HL-60 (cell line): Measurements from ENCODE around the gene LYPD3.
A peak's percentile ranks its signal among the peaks of the same experiment; 100 is the strongest.
"Not testable (repeated sequence)": the region's sequence is repeated elsewhere in the genome, so short reads cannot be mapped to it uniquely, and the experiment has no call there.

Experiments
- DNase-seq, 2 experiments: peaks; one replicate each; pipeline ENCODE4 v3.0.0-alpha.2; 2010 to 2020; ENCODE audit warnings: low read depth in 1 of 2, low spot score in 1 of 2
- H3K27ac ChIP-seq: fragments of 250-450 bp; sonication (Bioruptor Pico); replicated peaks from 2 replicates; pipeline ENCODE4 v1.5.1; 2020; ENCODE audit warnings: mild to moderate bottlenecking, moderate library complexity
- H3K27me3 ChIP-seq: fragments of 250-450 bp; sonication (Bioruptor Pico); 2 replicates; pipeline ENCODE4 v1.5.1; 2021; ENCODE audit warnings: mild to moderate bottlenecking, moderate library complexity; ENCODE audit not compliant: insufficient read depth, poor library complexity, severe bottlenecking
- H3K4me3 ChIP-seq: replicated peaks from 2 replicates; pipeline ENCODE4 v1.5.1; 2011; ENCODE audit warnings: mild to moderate bottlenecking, control low read depth, low read length; ENCODE audit not compliant: insufficient read depth
- CTCF ChIP-seq: IDR thresholded peaks from one replicate; pipeline ENCODE4 v1.5.1; 2011; ENCODE audit warnings: low read length, control low read depth, inconsistent platforms; ENCODE audit not compliant: insufficient read depth
- GABPA ChIP-seq: IDR thresholded peaks from 2 replicates; pipeline ENCODE4 v1.6.1; 2012; ENCODE audit warnings: low read depth
- POLR2AphosphoS5 ChIP-seq: IDR thresholded peaks from 2 replicates; pipeline ENCODE4 v1.6.1; 2012; ENCODE audit warnings: low read depth
- REST ChIP-seq: IDR thresholded peaks from 2 replicates; pipeline ENCODE4 v1.6.1; 2012; ENCODE audit warnings: low read depth; ENCODE audit not compliant: insufficient replicate concordance
- SPI1 ChIP-seq: IDR thresholded peaks from 2 replicates; pipeline ENCODE4 v1.6.1; 2012; ENCODE audit warnings: low read depth, mild to moderate bottlenecking, borderline replicate concordance

Gene LYPD3

GRCh38 chr19:43446746-43447489 is 18.5 kb downstream of the LYPD3 start:
- no peak overlapping the region for H3K27ac ChIP-seq
- no peak for TF ChIP-seq REST
- TF ChIP-seq CTCF: peak; percentile 85
- no peak overlapping the region for H3K4me3 ChIP-seq
- no peaks in the 10 kb centered on the region for H3K27me3 ChIP-seq
- DNase-seq: peak in 1 of 2 experiments; percentile 72

GRCh38 chr19:43445426-43445825 is 20.0 kb downstream of the LYPD3 start:
- Histone ChIP-seq H3K27ac (no peak overlapping the region), H3K4me3 (no peak overlapping the region), H3K27me3 (no peaks in the 10 kb centered on the region)
- DNase-seq: no peak
- TF ChIP-seq GABPA (no peak), REST (no peak), POLR2AphosphoS5 (no peak), SPI1 (no peak), CTCF (no peak)

GRCh38 chr19:43444531-43445287 is 20.7 kb downstream of the LYPD3 start:
- no peak overlapping the region for H3K27ac ChIP-seq
- no peak overlapping the region for H3K4me3 ChIP-seq
- TF ChIP-seq SPI1: peak; percentile 65; the same call in 1 of the 2 replicates
- no peak for TF ChIP-seq REST
- TF ChIP-seq POLR2AphosphoS5: peak; percentile 73; the same call in 1 of the 2 replicates
- H3K27me3 ChIP-seq: no peaks in the 10 kb centered on the region
- peak; percentile 50 to 72 for DNase-seq

GRCh38 chr19:43444091-43444490 is 21.3 kb downstream of the LYPD3 start:
- not testable (repeated sequence) for H3K27me3 ChIP-seq, H3K4me3 ChIP-seq, H3K27ac ChIP-seq, DNase-seq
